ENCODE data around the gene PRICKLE1.

PRICKLE1 gene

DNA sequence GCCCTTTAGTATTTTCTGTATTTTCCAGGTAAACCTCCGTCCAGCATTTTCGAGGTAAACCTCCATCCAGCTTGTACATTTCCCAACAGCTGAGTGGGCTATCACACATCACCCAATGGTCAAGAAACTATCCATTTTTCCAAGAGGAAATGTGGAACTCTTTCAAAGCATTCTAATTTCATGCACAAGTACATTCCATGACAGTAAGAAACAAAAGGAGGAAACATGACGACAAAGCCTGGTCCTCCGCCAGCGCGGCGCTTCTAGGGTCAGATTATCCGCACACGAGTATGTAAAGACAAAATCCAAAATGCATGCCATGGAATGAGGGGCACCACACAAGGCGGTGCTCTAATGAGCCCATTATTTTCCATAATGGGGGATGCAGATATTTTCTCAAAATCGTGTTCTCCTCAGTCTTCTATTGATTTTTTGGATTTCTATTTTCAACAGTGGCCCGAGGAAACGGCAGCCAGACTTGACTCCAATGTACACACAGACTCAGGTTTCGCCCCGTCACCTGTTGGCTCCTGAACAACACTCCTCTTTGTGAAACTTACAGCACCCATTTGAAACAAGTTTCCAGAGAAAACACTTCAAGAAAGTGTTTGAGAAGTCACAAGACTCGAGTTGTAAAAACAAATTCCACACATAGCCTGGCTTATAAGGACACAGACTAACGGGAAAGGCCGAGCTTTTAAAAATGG is 107.4 kb downstream of the PRICKLE1 start:
- TF ChIP-seq, protein P1, sequence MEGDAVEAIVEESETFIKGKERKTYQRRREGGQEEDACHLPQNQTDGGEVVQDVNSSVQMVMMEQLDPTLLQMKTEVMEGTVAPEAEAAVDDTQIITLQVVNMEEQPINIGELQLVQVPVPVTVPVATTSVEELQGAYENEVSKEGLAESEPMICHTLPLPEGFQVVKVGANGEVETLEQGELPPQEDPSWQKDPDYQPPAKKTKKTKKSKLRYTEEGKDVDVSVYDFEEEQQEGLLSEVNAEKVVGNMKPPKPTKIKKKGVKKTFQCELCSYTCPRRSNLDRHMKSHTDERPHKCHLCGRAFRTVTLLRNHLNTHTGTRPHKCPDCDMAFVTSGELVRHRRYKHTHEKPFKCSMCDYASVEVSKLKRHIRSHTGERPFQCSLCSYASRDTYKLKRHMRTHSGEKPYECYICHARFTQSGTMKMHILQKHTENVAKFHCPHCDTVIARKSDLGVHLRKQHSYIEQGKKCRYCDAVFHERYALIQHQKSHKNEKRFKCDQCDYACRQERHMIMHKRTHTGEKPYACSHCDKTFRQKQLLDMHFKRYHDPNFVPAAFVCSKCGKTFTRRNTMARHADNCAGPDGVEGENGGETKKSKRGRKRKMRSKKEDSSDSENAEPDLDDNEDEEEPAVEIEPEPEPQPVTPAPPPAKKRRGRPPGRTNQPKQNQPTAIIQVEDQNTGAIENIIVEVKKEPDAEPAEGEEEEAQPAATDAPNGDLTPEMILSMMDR (IDR thresholded peaks at IDR 0.05; ENCODE audit: low read depth, low read length, missing control alignments), result no peak
- H3K4me3 ChIP-seq (ENCODE audit: low read depth, low read length), result peak overlapping the region; percentile 84
- H3K27ac ChIP-seq, result peak overlapping the region; percentile 10
- no peaks in the 10 kb centered on the region for H3K36me3 ChIP-seq (replicated peaks)
- peak; percentile 37 for DNase-seq
- in situ Hi-C loops (cut with HindIII; ENCODE audit: low pct_ligation_motif_present, low sequenced_read_pairs), result no loop called here
- no peaks in the 10 kb centered on the region for H3K27me3 ChIP-seq (replicated peaks)

DNA sequence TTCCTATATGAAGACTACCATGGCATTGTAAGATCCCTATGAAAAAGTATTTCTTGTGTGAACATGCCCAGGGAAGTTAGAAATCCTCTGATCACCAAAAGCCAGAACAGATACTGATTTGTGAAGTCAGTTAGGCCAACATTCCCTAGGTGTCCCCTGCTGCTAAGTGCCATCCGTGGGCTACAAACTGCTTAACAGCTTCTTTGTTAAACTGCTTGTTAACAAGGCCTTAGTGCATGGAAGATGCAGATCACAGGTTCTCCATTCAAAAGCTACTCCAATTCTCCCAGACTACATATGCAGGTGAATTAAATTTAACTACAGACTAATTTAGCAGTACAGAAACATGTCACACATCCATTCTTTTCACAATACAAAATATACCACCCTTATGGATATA is 108.2 kb downstream of the PRICKLE1 start:
- no peaks in the 10 kb centered on the region for H3K36me3 ChIP-seq (replicated peaks)
- H3K27me3 ChIP-seq (replicated peaks), result no peaks in the 10 kb centered on the region
- in situ Hi-C loops (cut with HindIII; ENCODE audit: low pct_ligation_motif_present, low sequenced_read_pairs), result no loop called here
- TF ChIP-seq, protein P1 (IDR thresholded peaks at IDR 0.05; ENCODE audit: low read depth, low read length, missing control alignments), result no peak
- H3K4me3 ChIP-seq (ENCODE audit: low read depth, low read length), result no peak overlapping the region
- no peak for DNase-seq
- no peak overlapping the region for H3K27ac ChIP-seq

DNA sequence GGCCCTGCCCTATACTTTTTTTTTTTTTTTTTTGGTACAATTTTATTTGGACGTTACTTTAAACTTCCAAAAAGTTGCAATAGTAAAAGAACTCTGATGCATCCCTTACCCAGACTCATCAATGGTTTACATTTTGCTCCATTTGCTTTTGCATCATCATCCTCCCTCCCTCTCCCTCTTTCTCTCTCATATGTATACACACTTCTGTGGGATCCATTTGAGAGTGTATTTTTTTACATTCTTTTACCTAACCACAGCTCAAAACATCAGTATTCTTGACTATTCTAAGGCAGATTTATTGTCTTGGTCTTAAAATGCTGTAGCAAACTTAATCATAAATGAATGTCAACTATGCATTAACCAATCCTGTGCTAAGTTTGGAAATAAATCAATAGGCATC is 111.6 kb downstream of the PRICKLE1 start:
- no peak for DNase-seq
- no peak overlapping the region for H3K4me3 ChIP-seq (ENCODE audit: low read depth, low read length)
- TF ChIP-seq, protein P1 (IDR thresholded peaks at IDR 0.05; ENCODE audit: low read depth, low read length, missing control alignments), result no peak
- H3K27me3 ChIP-seq (replicated peaks), result no peaks in the 10 kb centered on the region
- H3K36me3 ChIP-seq (replicated peaks), result no peaks in the 10 kb centered on the region
- no peak overlapping the region for H3K27ac ChIP-seq
- in situ Hi-C loops (cut with HindIII; ENCODE audit: low pct_ligation_motif_present, low sequenced_read_pairs), result no loop called here

DNA sequence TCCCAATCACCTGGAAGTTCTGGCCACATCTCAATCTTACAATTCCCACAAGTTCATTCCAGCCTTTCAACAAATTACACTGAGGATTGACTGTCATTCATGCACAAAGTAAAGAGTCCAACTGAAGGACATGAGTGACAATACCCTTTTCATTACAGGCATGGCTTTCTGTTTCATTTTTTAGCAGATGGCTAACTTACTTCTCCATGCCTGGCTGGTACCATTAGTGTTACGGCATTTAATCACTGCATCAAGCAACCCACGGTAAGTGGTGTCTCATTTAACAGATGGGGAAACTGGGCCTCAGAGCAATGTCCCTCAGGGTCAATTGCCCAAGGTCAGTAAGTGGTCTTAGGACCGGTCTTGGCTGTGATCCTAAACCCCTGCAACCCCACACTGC is 114.4 kb downstream of the PRICKLE1 start:
- no peak for DNase-seq
- H3K27ac ChIP-seq, result no peak overlapping the region
- in situ Hi-C loops (cut with HindIII; ENCODE audit: low pct_ligation_motif_present, low sequenced_read_pairs), result no loop called here
- H3K4me3 ChIP-seq (ENCODE audit: low read depth, low read length), result no peak overlapping the region
- no peaks in the 10 kb centered on the region for H3K27me3 ChIP-seq (replicated peaks)
- TF ChIP-seq, protein P1 (IDR thresholded peaks at IDR 0.05; ENCODE audit: low read depth, low read length, missing control alignments), result no peak
- H3K36me3 ChIP-seq (replicated peaks), result no peaks in the 10 kb centered on the region

DNA sequence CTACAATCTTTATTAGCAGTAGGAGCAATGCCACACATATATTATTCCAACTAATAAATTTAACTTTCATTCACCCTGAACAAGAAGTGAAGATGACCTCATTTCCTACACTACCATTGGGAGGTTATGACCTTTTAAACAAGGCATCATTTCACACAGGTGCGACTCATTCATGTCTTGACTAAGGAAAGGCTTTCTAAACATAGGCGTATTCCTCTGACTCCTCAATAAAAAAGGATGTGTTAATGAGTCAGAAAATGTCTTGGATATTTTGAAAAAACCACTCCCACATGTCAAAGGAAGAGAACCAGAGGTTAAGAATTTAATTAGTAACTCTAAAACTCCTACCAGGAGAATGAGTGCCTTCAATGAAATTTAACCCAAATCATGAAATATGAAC is 115.2 kb downstream of the PRICKLE1 start:
- H3K27ac ChIP-seq, result no peak overlapping the region
- TF ChIP-seq, protein P1 (IDR thresholded peaks at IDR 0.05; ENCODE audit: low read depth, low read length, missing control alignments), result no peak
- DNase-seq, result no peak
- H3K27me3 ChIP-seq (replicated peaks), result no peaks in the 10 kb centered on the region
- in situ Hi-C loops (cut with HindIII; ENCODE audit: low pct_ligation_motif_present, low sequenced_read_pairs), result no loop called here
- no peaks in the 10 kb centered on the region for H3K36me3 ChIP-seq (replicated peaks)
- no peak overlapping the region for H3K4me3 ChIP-seq (ENCODE audit: low read depth, low read length)

DNA sequence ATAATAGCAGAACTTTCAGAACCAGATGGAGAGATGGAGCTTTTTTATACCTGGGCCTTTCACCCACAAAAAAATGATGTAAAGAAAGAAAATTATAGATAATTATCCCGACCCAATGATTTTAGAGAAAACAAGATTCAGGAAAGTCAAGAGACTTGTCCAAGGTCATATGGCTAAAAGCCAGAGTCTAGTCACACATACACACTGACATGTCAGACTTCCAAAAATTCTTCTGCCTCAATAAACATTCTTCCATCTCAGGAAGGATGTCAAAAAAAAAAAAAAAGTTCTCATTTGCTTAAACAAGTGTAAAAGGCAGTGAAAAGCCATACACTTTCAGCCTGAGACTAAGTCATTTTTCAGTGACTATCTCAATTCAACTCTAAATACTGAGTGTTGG is 116.0 kb downstream of the PRICKLE1 start:
- no peak for DNase-seq
- TF ChIP-seq, protein P1 (IDR thresholded peaks at IDR 0.05; ENCODE audit: low read depth, low read length, missing control alignments), result no peak
- in situ Hi-C loops (cut with HindIII; ENCODE audit: low pct_ligation_motif_present, low sequenced_read_pairs), result no loop called here
- no peaks in the 10 kb centered on the region for H3K36me3 ChIP-seq (replicated peaks)
- no peaks in the 10 kb centered on the region for H3K27me3 ChIP-seq (replicated peaks)
- no peak overlapping the region for H3K27ac ChIP-seq
- H3K4me3 ChIP-seq (ENCODE audit: low read depth, low read length), result no peak overlapping the region
